Measurements from ENCODE around the gene OCA2.
"Not testable (repeated sequence)": the region's sequence is repeated elsewhere in the genome, so short reads cannot be mapped to it uniquely, and the experiment has no call there.

The OCA2 gene

GRCh38 chr15:27865926-27866325, 233.2 kb downstream of the OCA2 start:
- DNase-seq = no peak

- no peak for DNase-seq
Observed at GRCh38 chr15:27865323-27865922, 233.7 kb downstream of the OCA2 start.

GRCh38 chr15:27864719-27865118, 234.4 kb downstream of the OCA2 start:
- no peak for DNase-seq

DNA sequence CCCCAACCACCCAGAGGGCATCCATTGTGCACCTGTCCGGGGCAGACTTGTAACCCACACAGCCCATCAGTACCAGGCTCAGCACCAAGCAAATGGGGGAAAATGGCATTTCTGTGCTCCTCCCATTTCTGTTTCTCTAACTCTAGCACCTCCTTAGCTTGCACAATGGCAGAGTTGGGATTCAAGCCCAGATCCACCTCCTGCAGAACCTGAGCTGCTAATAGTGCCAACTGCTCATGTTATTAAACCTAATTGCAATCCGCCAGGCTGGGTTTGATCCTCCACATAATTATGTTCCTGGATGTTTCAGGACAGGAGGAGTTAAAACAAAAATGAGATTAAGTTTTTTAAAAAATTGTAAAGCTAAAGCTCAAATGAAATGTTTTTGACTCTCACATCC, 235.0 kb downstream of the OCA2 start:
- no peak for DNase-seq

DNA sequence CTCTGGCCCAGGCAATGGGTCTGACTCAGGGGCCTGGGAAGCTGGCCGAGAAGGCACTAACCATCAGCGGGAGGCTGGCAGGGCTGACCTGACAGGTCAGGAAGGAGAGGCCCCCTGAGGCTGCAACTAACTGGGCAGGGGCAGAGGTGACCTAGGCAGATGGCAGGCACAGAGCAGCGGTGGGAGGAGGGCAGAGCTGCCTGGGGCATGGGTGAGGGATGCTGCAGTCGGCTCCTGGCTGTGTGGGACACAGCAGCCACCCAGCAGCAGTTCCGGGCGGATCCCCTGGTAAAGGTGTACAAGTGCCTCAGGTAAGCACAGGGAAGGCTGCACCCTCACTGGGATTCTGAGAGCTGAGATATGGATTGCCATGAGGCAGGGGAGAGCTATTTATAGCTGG, 236.1 kb downstream of the OCA2 start:
- no peak for DNase-seq

DNA sequence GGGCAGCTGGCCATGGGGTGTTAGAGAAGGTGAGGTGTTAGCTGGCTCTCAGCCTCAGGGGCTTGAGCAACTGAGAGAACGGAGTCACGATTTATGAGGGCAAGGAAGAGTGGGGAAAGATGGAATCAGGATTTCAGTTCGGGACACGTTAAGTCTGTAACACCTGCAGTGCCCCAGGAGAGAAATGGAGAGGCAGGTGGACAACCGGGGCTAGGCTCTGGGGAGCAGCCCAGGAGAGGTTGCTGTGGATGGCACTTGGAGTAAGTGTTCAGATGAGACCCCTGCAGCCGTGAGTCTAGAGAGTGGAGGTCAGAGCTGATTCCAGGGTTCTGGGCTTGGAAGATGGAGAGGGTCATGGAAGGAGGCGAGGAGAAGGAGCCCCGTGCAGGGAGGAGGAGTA, 237.9 kb downstream of the OCA2 start:
- DNase-seq = no peak

- DNase-seq = no peak
Observed at GRCh38 chr15:27855137-27855536, 244.0 kb downstream of the OCA2 start.

DNA sequence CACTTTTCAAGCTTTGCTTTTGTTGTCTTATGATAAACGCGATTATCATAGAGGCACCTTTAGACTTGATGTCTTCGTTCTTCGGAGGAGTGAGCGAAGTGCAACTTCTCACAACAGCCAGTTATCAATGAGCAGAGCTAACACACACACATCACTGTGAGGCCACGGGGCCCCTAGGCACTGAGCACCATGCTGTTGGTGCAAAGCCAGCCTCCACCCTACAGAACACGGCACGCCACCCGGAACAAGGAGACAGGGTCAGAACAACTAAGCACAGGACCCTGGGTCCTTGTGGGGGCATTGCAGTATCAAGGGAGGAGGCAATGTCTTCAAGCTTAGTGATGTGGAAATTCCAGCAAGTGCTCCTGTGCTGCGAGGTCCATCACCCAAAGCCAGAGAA, 244.5 kb downstream of the OCA2 start:
- no peak for DNase-seq

- DNase-seq = no peak
Observed at GRCh38 chr15:27853624-27854455, 245.3 kb downstream of the OCA2 start.

DNA sequence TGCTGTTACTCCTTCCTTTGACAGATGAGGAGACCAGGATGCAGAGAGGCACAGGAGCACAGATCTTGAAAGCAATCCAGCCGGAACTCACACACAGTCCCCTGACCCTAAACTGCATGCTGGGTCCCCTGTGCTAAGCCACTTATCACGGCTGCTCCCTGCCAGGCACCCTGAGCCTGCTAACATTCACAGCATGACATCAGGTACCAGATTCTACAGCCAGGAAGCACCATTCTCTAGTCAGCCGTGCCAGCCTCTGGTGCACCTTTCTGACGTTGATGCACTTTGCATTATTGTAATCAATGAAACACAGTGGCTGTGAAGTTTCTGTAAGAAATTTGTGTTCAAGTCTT, 247.3 kb downstream of the OCA2 start:
- DNase-seq = no peak

GRCh38 chr15:27850981-27851857, 247.9 kb downstream of the OCA2 start:
- DNase-seq = no peak

DNA sequence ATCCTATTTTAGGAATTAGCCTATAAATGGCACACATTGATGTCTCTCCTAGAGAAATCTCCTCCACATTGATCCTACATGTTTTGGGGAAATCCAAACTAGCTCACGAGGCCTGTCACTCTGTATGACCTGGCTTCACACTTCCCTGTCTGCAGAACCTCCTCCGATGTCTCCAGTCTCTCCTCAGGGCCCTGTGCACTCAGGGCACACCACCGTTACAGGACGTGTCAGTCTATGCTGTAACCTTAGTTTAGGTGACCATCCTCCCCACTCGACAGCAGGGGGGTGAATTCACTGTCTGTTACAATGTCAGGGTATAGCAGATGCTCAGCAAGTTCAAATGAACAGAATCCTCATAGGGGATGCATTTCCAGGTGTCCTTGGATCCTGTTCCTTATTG, 249.1 kb downstream of the OCA2 start:
- no peak for DNase-seq

DNA sequence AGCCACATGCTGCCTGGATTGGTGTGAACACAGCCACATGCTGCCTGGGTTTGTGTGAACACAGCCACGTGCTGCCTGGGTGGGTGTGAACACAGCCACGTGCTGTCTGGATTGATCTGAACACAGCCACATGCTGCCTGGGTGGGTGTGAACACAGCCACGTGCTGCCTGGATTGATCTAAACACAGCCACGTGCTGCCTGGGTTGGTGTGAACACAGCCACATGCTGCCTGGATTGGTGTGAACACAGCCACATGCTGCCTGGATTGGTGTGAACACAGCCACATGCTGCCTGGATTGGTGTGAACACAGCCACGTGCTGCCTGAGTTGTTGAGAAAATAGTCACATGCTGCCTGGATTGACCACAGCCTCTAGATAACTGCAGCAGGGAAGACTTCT, 250.2 kb downstream of the OCA2 start:
- not testable (repeated sequence) for DNase-seq

GRCh38 chr15:27847775-27848710, 251.1 kb downstream of the OCA2 start:
- no peak for DNase-seq

DNA sequence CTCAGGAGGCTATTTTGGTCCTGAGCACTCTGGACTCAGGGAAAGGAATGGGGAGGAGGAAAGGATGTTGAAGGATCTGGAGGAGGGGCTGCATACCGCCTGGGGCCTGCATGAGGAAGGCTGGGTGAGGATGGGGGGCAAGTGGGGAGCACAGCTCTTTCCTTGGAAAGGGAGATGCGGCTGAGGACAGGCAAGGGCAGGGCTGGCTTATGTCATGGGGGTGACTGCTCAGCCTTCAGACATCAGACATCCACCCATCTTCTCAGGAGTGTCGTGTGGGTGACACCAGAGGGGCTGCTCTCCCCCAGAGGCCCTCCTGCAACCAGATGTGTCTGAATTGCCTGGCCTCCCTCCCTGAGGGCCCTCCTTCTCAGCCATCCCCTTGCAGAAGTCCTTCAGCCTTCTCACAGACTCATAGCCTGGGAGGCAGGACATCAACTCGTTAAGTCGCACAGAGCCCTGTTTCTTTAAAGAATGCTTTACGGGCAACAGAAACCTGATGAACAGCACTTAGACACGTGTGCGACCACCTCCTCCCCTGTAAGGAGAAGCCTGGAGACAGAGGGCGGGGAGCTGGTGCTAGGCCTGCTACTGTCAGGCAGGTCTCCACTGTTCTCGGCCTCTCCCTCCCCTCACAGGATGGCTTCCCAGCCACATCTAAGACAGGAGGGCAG, 252.3 kb downstream of the OCA2 start:
- no peak for DNase-seq

- DNase-seq = no peak
Observed at GRCh38 chr15:27845535-27846369, 253.4 kb downstream of the OCA2 start.

GRCh38 chr15:27844018-27844666, 255.0 kb downstream of the OCA2 start:
- no peak for DNase-seq

- no peak for DNase-seq
Observed at GRCh38 chr15:27843146-27843545, 256.0 kb downstream of the OCA2 start.

DNA sequence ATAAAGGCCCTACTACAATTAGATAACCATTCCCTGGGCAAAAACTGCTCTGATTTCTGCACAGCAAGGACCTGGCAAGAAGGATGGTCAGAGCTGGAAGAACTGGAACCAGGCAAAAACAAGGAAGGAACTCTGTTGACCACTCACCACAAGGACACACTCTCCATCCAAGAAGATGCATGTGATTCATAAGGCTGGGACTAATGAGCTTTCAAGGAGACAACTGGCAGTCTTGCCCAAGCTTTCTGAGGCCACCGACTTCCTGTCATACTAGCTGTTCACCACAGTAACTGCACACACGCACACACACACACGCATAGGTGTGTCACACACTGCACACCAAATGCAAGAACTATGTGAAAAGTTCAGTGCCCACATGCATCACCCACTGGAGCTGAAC, 256.6 kb downstream of the OCA2 start:
- DNase-seq = no peak

DNA sequence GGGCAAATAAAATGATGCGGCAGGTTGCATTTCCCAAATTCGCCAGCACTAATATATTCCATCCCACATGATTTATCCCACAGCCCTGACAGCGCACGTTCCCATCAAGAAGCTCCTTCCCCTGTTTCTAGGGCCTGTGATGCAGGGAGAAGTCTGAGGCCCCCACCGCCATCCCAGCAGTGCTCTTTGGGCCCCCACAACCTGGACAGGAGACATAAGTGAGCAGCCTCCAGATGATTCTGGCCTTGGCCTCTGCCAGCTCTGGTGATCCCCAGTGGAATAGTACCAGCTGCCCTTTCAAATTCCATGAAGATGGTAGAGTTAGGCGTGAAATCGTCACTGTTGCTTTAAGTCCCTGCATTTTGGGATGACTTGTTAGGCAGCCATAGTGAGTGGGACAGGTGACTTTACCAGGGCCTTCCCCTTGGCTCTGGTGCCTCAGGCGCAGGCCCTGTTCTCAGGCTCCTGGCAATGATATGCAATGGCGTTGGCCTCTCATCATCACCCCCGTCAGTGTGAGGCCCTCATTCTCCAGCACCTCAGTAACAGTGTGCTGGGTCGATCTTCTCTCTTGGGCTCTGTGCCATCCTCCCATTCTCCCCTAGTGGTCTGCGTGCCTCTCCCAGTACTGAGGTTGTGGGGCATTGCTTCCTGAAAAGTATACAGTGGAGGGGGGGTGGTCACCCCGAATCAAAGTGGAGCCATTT, 263.7 kb downstream of the OCA2 start:
- no peak for DNase-seq
